Astrocyte of the cerebellum (primary cell): ENCODE results near the gene SLC30A10.
"Not testable (repeated sequence)": the region's sequence is repeated elsewhere in the genome, so short reads cannot be mapped to it uniquely, and the experiment has no call there.

ENCODE experiments used
- DNase-seq: peaks from one replicate; pipeline ENCODE4 v3.0.0-alpha.2; 2011; ENCODE audit warnings: low read depth
- H3K4me3 ChIP-seq: 2 replicates; pipeline ENCODE4 v1.5.1; 2011; ENCODE audit warnings: mild to moderate bottlenecking, low read depth, low read length, moderate library complexity
- CTCF ChIP-seq: IDR thresholded peaks from 2 replicates; pipeline ENCODE4 v1.5.1; 2012; ENCODE audit warnings: low read length, low read depth, moderate library complexity, mild to moderate bottlenecking; ENCODE audit errors: missing control alignments
- in situ Hi-C: cut with HindIII; loops from 2 replicates; pipeline ENCODE4 v1.10.0; 2017; ENCODE audit warnings: low sequenced_read_pairs

Gene SLC30A10

GRCh38 chr1:219913005-219913770, 15.2 kb downstream of the SLC30A10 start:
- no peak for TF ChIP-seq CTCF
- H3K4me3 ChIP-seq: no peak overlapping the region
- no peak for DNase-seq
- in situ Hi-C loops: no loop called here

GRCh38 chr1:219910716-219911115, 17.6 kb downstream of the SLC30A10 start:
- in situ Hi-C loops: no loop called here
- no peak for TF ChIP-seq CTCF
- no peak for DNase-seq
- H3K4me3 ChIP-seq: no peak overlapping the region

- H3K4me3 ChIP-seq: no peak overlapping the region
- no peak for TF ChIP-seq CTCF
- in situ Hi-C loops: no loop called here
- DNase-seq: no peak
Observed at GRCh38 chr1:219909476-219909875, 18.9 kb downstream of the SLC30A10 start.

GRCh38 chr1:219908170-219908569, 20.2 kb downstream of the SLC30A10 start:
- H3K4me3 ChIP-seq: no peak overlapping the region
- no peak for TF ChIP-seq CTCF
- DNase-seq: no peak
- in situ Hi-C loops: no loop called here

GRCh38 chr1:219907772-219908070, 20.6 kb downstream of the SLC30A10 start:
- H3K4me3 ChIP-seq: no peak overlapping the region
- no peak for DNase-seq
- in situ Hi-C loops: no loop called here
- TF ChIP-seq CTCF: no peak

GRCh38 chr1:219906924-219907771, 21.2 kb downstream of the SLC30A10 start:
- in situ Hi-C loops: no loop called here
- DNase-seq: no peak
- no peak for TF ChIP-seq CTCF
- no peak overlapping the region for H3K4me3 ChIP-seq

GRCh38 chr1:219906565-219906923, 21.8 kb downstream of the SLC30A10 start:
- DNase-seq, H3K4me3 ChIP-seq, in situ Hi-C loops: not testable (repeated sequence)
